Gastroesophageal sphincter (tissue), 4 donors: ENCODE measurements around the gene MRFAP1. TPM values are rescaled to one million over a fixed set of nuclear protein-coding genes. Genes with fewer than 3 reads are reported as not detected.

Experiments
- ATAC-seq: fragments of 150-250 bp; one replicate; pipeline ENCODE4 v1.9.1; 2016; ENCODE audit warnings: mild to moderate bottlenecking, moderate library complexity
- H3K27ac ChIP-seq, 4 donors: fragments of 200-600 bp; sonication (generic) in 3 of 4; 1 replicate in 3 of 4; 2 replicates in 1 of 4; pipeline ENCODE4 v1.5.1; 2016 to 2019
- H3K27me3 ChIP-seq: fragments of 200-600 bp; sonication (generic); one replicate; pipeline ENCODE4 v1.5.1; 2019
- H3K36me3 ChIP-seq, 2 donors: fragments of 200-600 bp; sonication (generic); one replicate each; pipeline ENCODE4 v1.5.1; 2019; ENCODE audit warnings: control low read depth in 1 of 2
- H3K4me1 ChIP-seq, 3 donors: fragments of 200-600 bp; sonication (generic); 1 replicate in 2 of 3; 2 replicates in 1 of 3; pipeline ENCODE4 v1.5.1; 2016 to 2019; ENCODE audit warnings: control low read depth in 2 of 3
- H3K4me3 ChIP-seq, 2 donors: fragments of 200-600 bp; sonication (generic); one replicate each; pipeline ENCODE4 v1.5.1; 2019; ENCODE audit warnings: mild to moderate bottlenecking in 1 of 2, moderate library complexity in 1 of 2
- H3K9me3 ChIP-seq, 3 donors: fragments of 200-600 bp; sonication (generic); one replicate each; pipeline ENCODE4 v1.5.1; 2017 to 2019; ENCODE audit warnings: control low read depth in 2 of 3
- EP300 ChIP-seq: sonication (generic); formaldehyde crosslinking; IDR thresholded peaks from one replicate; pipeline ENCODE4 v1.6.1; 2017; ENCODE audit warnings: antibody characterized with exemption, mild to moderate bottlenecking
- POLR2A ChIP-seq, 2 donors: fragments of 450-650 bp; IDR thresholded peaks; one replicate each; pipeline ENCODE4 v1.6.1; 2017; ENCODE audit warnings: antibody characterized with exemption in 2 of 2, mild to moderate bottlenecking in 2 of 2, moderate library complexity in 1 of 2
- POLR2AphosphoS5 ChIP-seq: sonication (generic); formaldehyde crosslinking; IDR thresholded peaks from one replicate; pipeline ENCODE4 v1.6.1; 2017; ENCODE audit warnings: antibody characterized with exemption
- WGBS, 2 donors: methylation state at CpG; one replicate each; pipeline ENCODE4 v1.1.5; 2018; ENCODE audit warnings: low coverage in 1 of 2; 5-methylcytosine and 5-hydroxymethylcytosine counted together
- total RNA-seq, 4 donors: library from RNA; depleted of rRNA; stranded (reverse); fragments of >200 nt; gene quantifications; one replicate each; pipeline ENCODE4 v1.1.0, GENCODE V29; 2016
- TF ChIP-seq, protein P1 (sequence below), 4 experiments: fragments of 200-600 bp in 2 of 4; fragments of 450-650 bp in 2 of 4; sonication (generic) in 1 of 4; IDR thresholded peaks; one replicate each; pipeline ENCODE4 v1.5.1; 2017 to 2019; ENCODE audit warnings: antibody characterized with exemption in 4 of 4, mild to moderate bottlenecking in 2 of 4, moderate library complexity in 2 of 4

The MRFAP1 gene
- total RNA-seq, 4 donors from 2014 or later: 202 to 358 (median 277) TPM

DNA sequence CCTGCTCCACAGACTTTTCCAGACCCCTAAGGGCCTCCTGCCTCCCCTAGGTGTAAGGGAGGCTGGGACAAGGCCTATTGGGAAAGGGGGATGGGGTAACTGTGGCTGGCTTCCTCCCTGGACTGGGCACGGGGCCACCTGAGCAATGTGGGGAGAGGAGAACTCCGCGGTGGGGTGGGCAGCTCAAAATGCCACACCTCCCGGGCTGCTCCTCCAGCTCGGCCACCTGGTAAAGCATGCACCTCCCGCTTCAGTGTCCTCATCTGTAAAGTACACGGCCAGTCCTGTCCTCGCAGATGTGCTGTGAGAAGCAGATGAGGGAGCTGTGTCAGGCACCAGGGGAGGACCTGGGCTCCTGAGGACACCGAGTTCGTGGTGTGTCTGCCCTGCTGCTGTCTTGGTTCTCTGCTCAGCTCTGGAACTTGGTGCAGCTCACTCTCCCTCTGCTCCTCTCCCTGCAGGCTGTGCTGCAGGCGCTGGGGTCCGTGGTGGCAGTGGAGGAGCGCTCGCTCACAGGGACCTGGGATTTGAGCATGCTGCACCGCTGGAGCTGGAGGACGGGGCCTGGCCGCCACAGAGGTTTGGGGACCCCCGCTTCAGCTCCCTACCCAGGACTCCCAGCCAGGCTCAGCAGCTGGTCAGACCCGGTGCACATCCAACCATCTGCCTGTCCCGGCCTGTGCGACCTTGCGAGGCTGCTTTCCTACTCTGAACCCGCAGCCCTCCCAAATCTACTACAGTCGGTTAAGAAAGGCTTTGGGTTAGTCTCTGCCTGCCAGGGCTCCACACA, 20.8 kb upstream of the MRFAP1 start:
- no peaks in the 10 kb centered on the region for H3K27me3 ChIP-seq
- no peaks in the 10 kb centered on the region for H3K4me1 ChIP-seq
- no CpG with 5 or more reads among the region's 24 CpGs for WGBS, 2 donors
- no peak overlapping the region for H3K27ac ChIP-seq
- no peak overlapping the region for H3K4me3 ChIP-seq
- ATAC-seq: no peak
- no peaks in the 10 kb centered on the region for H3K9me3 ChIP-seq
- no peak for TF ChIP-seq EP300
- TF ChIP-seq, protein P1, sequence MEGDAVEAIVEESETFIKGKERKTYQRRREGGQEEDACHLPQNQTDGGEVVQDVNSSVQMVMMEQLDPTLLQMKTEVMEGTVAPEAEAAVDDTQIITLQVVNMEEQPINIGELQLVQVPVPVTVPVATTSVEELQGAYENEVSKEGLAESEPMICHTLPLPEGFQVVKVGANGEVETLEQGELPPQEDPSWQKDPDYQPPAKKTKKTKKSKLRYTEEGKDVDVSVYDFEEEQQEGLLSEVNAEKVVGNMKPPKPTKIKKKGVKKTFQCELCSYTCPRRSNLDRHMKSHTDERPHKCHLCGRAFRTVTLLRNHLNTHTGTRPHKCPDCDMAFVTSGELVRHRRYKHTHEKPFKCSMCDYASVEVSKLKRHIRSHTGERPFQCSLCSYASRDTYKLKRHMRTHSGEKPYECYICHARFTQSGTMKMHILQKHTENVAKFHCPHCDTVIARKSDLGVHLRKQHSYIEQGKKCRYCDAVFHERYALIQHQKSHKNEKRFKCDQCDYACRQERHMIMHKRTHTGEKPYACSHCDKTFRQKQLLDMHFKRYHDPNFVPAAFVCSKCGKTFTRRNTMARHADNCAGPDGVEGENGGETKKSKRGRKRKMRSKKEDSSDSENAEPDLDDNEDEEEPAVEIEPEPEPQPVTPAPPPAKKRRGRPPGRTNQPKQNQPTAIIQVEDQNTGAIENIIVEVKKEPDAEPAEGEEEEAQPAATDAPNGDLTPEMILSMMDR (IDR thresholded peaks at IDR 0.05): no peak
- TF ChIP-seq POLR2AphosphoS5: no peak
- TF ChIP-seq POLR2A (IDR thresholded peaks at IDR 0.05): no peak
- H3K36me3 ChIP-seq: peaks cover 0 to 72% of the 10 kb centered on the region in 2 donors

DNA sequence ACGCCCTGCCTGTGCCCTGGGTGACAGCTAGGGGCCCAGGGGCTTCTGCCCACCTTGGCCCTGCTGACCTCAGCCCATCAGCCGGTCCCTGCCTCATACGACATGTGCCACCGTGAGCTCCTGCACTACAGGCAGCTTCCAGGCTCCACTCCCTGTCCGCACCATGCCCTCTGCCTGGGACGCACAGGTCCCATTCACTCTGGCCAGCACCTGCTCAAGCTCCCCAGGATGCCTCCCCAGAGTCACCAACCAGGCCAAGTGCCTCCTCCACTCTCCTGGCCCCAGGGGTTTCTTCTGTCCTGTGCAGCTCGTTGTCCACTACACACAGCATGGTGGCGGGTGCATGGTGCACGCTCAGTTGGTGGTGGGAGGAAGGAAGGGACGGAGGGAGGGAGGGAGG, 20.2 kb upstream of the MRFAP1 start:
- Histone ChIP-seq H3K4me1 (no peaks in the 10 kb centered on the region), H3K4me3 (no peak overlapping the region), H3K27ac (no peak overlapping the region), H3K9me3 (no peaks in the 10 kb centered on the region), H3K36me3 (peaks cover 0 to 66% of the 10 kb centered on the region in 2 donors), H3K27me3 (no peaks in the 10 kb centered on the region)
- no peak for ATAC-seq
- WGBS, 2 donors: no CpG with 5 or more reads among the region's 10 CpGs
- TF ChIP-seq POLR2AphosphoS5: no peak
- no peak for TF ChIP-seq EP300
- no peak for TF ChIP-seq POLR2A (IDR thresholded peaks at IDR 0.05)
- TF ChIP-seq, protein P1 (IDR thresholded peaks at IDR 0.05): no peak

DNA sequence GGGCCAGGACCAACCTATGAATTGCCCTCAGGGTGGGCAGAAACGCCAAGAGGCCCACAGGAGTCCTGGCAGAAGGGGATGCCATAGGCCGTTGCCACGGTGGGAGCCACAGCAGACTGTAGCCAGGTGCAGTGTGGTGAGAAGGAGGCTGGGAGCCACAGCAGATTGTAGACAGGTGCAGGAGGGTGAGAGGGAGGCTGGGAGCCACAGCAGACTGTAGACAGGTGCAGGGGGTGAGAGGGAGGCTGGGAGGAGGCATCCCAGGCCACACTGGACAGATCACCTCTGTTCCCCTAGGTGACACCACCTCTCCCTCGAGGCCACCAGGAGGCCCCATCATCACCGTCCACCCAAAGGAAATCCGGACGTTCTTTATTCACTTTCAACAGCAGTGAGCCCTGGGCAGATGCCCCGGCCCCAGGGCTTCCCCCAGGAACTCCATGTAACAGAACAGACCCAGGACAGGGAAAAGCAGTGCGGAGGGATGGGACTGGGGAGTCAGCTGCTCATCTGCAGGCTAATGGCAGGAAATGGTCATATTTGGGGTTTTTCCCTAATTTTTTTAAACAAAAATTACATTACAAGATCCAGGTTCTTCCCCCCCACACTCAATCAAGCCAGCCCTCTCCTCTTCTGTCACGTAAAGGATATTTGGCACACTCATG, 19.5 kb upstream of the MRFAP1 start:
- Histone ChIP-seq H3K4me3 (no peak overlapping the region), H3K4me1 (no peaks in the 10 kb centered on the region), H3K9me3 (no peaks in the 10 kb centered on the region), H3K27me3 (no peaks in the 10 kb centered on the region), H3K36me3 (peaks cover 0 to 58% of the 10 kb centered on the region in 2 donors), H3K27ac (no peak overlapping the region)
- no peak for ATAC-seq
- no peak for TF ChIP-seq EP300
- WGBS, 2 donors: 89 to 100% methylated on average over 2 of the region's 10 CpGs

DNA sequence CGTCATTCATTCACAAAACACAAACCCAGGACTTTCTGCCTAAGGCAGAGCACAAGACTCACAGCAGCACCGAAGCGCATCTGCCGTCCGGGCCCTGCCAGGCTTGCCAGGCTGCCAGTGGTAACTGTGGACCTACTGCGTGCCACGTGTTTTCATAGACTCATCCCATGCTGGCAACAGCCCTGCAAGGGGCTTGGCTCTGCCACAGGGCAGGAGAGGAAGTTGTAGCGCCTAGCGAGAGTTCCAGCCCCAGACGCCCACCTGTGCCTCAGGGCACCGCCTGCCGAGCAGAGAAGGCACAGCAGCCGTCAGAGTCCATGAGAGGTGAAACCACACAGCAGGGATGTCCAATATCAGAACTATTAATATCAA, 18.9 kb upstream of the MRFAP1 start:
- no peaks in the 10 kb centered on the region for H3K4me1 ChIP-seq
- no peaks in the 10 kb centered on the region for H3K27me3 ChIP-seq
- H3K36me3 ChIP-seq: peaks cover 0 to 53% of the 10 kb centered on the region in 2 donors
- H3K9me3 ChIP-seq: no peaks in the 10 kb centered on the region
- WGBS, 2 donors: 92 to 100% methylated on average over 1 to 5 of the region's 13 CpGs
- no peak for TF ChIP-seq POLR2A (IDR thresholded peaks at IDR 0.05)
- TF ChIP-seq EP300: no peak
- no peak for TF ChIP-seq POLR2AphosphoS5
- no peak for ATAC-seq
- H3K27ac ChIP-seq: no peak overlapping the region
- H3K4me3 ChIP-seq: no peak overlapping the region

DNA sequence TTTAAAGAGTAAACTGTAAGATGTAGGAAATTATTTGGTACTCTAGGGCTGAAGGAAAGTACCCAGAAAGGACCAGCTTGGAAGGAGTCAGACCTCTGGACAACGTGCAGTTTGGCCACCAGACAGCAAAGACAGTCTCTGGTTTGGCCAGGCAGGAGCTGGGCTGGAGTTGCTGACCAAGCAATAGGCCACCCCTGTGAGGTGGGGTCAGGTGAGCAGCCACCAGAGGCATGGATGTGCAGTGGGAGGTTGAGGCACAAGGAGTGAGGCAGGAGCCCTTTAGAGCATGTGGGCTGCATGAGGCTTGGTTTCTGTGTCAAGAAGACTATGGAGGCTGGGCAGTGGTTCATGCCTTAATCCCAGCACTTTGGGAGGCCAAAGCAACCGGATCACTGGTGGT, 17.7 kb upstream of the MRFAP1 start:
- 100% methylated on average over 1 of the region's 2 CpGs; no CpG with 5 or more reads in 1 of the 2 donors for WGBS, 2 donors
- TF ChIP-seq POLR2AphosphoS5 (no peak), EP300 (no peak)
- TF ChIP-seq, protein P1 (IDR thresholded peaks at IDR 0.05): no peak
- peaks cover 0 to 41% of the 10 kb centered on the region in 2 donors for H3K36me3 ChIP-seq
- H3K4me3 ChIP-seq: no peak overlapping the region
- ATAC-seq: no peak
- H3K9me3 ChIP-seq: no peaks in the 10 kb centered on the region
- no peaks in the 10 kb centered on the region for H3K4me1 ChIP-seq
- no peaks in the 10 kb centered on the region for H3K27me3 ChIP-seq
- no peak overlapping the region for H3K27ac ChIP-seq

DNA sequence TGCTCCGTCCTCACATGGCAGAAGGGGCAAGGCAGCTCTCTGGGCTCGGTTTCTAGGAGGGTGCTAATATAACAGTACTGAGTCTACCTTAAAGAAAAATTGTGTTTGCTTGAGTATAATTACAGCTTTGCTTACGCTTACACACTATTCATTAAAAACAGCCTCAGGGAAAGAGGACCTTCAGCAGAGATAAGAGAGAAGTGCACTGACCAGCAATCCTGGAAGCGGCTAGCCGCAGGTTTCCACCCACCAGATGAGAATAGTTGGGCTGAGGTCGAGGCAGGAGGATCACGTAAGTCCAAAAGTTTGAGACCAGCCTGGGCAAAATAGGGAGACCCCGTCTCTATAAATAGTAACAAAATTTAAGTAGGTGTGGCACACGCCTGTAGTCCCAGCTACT, 15.2 kb upstream of the MRFAP1 start:
- 82 to 94% methylated on average over 6 of the region's 9 CpGs for WGBS, 2 donors
- Histone ChIP-seq H3K4me1 (no peaks in the 10 kb centered on the region), H3K27me3 (no peaks in the 10 kb centered on the region), H3K36me3 (peaks cover 0 to 16% of the 10 kb centered on the region in 2 donors), H3K9me3 (no peaks in the 10 kb centered on the region), H3K27ac (no peak overlapping the region), H3K4me3 (no peak overlapping the region)
- no peak for TF ChIP-seq POLR2A (IDR thresholded peaks at IDR 0.05)
- TF ChIP-seq POLR2AphosphoS5: no peak
- no peak for ATAC-seq
